UCSD-AML1 (cell line): ENCODE measurements around the gene NPDC1.
A peak's percentile ranks its signal among the peaks of the same experiment; 100 is the strongest.

Experiments used
- DNase-seq: peaks from one replicate; lab custom pipeline; 2025; ENCODE audit not compliant: unreplicated experiment; lab: John Stamatoyannopoulos, UW

The NPDC1 gene

GRCh38 chr9:136996361-136997292 is 49.4 kb downstream of the NPDC1 start, which contains the start of gene CLIC3:
Gene CLIC3 (minus strand): TSS chr9:136996568. CDS start chr9:136996543, 25 bp downstream.
- DNase-seq = no peak

- DNase-seq = no peak
These were observed 50.1 kb downstream of the NPDC1 start for GRCh38 chr9:136995772-136996311.

- no peak for DNase-seq
These were observed 50.6 kb downstream of the NPDC1 start for GRCh38 chr9:136995362-136995761.

GRCh38 chr9:136994888-136995230 is 51.1 kb downstream of the NPDC1 start:
- no peak for DNase-seq

- no peak for DNase-seq
These were observed 51.6 kb downstream of the NPDC1 start for GRCh38 chr9:136994180-136994887.

GRCh38 chr9:136992819-136993369 is 53.1 kb downstream of the NPDC1 start:
- DNase-seq = no peak

- DNase-seq = peak; percentile 91
These were observed 53.8 kb downstream of the NPDC1 start, which contains the start of gene PAXX for GRCh38 chr9:136991993-136992818. Gene PAXX (plus strand): TSS chr9:136992422. CDS start chr9:136992444, 22 bp downstream.

GRCh38 chr9:136990242-136990911 is 55.6 kb downstream of the NPDC1 start:
- no peak for DNase-seq
